Skeletal muscle tissue (tissue), 4 donors: ENCODE measurements around the gene PIK3R1. TPM values are rescaled to one million over a fixed set of nuclear protein-coding genes. Genes with fewer than 3 reads are reported as not detected.

Source experiments
- H3K27ac ChIP-seq: one replicate; pipeline ENCODE4 v1.7.0; 2013; ENCODE audit warnings: mild to moderate bottlenecking, low read depth, low read length, inconsistent platforms
- H3K27me3 ChIP-seq, 3 donors: one replicate each; pipeline ENCODE4 v1.7.0; 2013; ENCODE audit warnings: low read length in 3 of 3; ENCODE audit not compliant: control insufficient read depth in 3 of 3, insufficient read depth in 3 of 3
- H3K36me3 ChIP-seq, 3 donors: one replicate each; pipeline ENCODE4 v1.7.0; 2013; ENCODE audit warnings: low read length in 3 of 3; ENCODE audit not compliant: control insufficient read depth in 3 of 3, insufficient read depth in 3 of 3
- H3K4me1 ChIP-seq, 3 donors: one replicate each; pipeline ENCODE4 v1.7.0; 2013; ENCODE audit warnings: low read length in 3 of 3, mild to moderate bottlenecking in 3 of 3; ENCODE audit not compliant: control insufficient read depth in 3 of 3, insufficient read depth in 3 of 3
- H3K4me3 ChIP-seq, 3 donors: one replicate each; pipeline ENCODE4 v1.7.0; 2013; ENCODE audit warnings: low read length in 3 of 3
- H3K9ac ChIP-seq, 3 donors: one replicate each; pipeline ENCODE4 v1.7.0; 2013; ENCODE audit warnings: low read length in 3 of 3, mild to moderate bottlenecking in 3 of 3, moderate library complexity in 2 of 3, low read depth in 1 of 3
- H3K9me3 ChIP-seq, 3 donors: one replicate each; pipeline ENCODE4 v1.7.0; 2013; ENCODE audit warnings: low read length in 3 of 3; ENCODE audit not compliant: control insufficient read depth in 3 of 3
- total RNA-seq: library from RNA; depleted of rRNA; stranded (reverse); fragments of >200 nt; gene quantifications from one replicate; pipeline ENCODE4 v1.2.3, GENCODE V29; 2014
- donor health status: Osteomylitis.

The PIK3R1 gene
- total RNA-seq, 1 donor from 2014 or later, result 33.4 TPM

GRCh38 chr5:68253624-68254585, 38.3 kb downstream of the PIK3R1 start:
- Histone ChIP-seq H3K27me3 (no peaks in the 10 kb centered on the region), H3K4me1 (peaks cover 35 to 54% (median 48%) of the 10 kb centered on the region in 3 donors), H3K27ac (no peak overlapping the region), H3K4me3 (peak overlapping the region in 1 of 3 donors; percentile 16), H3K9me3 (no peaks in the 10 kb centered on the region), H3K9ac (no peak overlapping the region), H3K36me3 (no peaks in the 10 kb centered on the region)

- Histone ChIP-seq H3K27ac (peak overlapping the region; percentile 6), H3K4me3 (no peak overlapping the region), H3K27me3 (no peaks in the 10 kb centered on the region)
Observed at GRCh38 chr5:68254810-68255209, 39.3 kb downstream of the PIK3R1 start.

GRCh38 chr5:68255305-68256120, 40.0 kb downstream of the PIK3R1 start:
- Histone ChIP-seq H3K36me3 (no peaks in the 10 kb centered on the region), H3K9me3 (no peaks in the 10 kb centered on the region), H3K4me3 (no peak overlapping the region), H3K9ac (no peak overlapping the region), H3K27me3 (no peaks in the 10 kb centered on the region), H3K27ac (peak overlapping the region; percentile 6), H3K4me1 (peaks cover 27 to 44% (median 39%) of the 10 kb centered on the region in 3 donors)

More at GRCh38 chr5:68254810-68255209, 39.3 kb downstream of the PIK3R1 start:
- Histone ChIP-seq H3K9ac (no peak overlapping the region), H3K9me3 (no peaks in the 10 kb centered on the region), H3K4me1 (peaks cover 34 to 51% (median 46%) of the 10 kb centered on the region in 3 donors), H3K36me3 (no peaks in the 10 kb centered on the region)

GRCh38 chr5:68257210-68257609, 41.7 kb downstream of the PIK3R1 start:
- Histone ChIP-seq H3K4me1 (peaks cover 18 to 35% (median 33%) of the 10 kb centered on the region in 3 donors), H3K4me3 (no peak overlapping the region), H3K36me3 (no peaks in the 10 kb centered on the region), H3K27me3 (no peaks in the 10 kb centered on the region), H3K9me3 (no peaks in the 10 kb centered on the region), H3K27ac (no peak overlapping the region), H3K9ac (peak overlapping the region in 1 of 3 donors; percentile 8)

- no peaks in the 10 kb centered on the region for H3K9me3 ChIP-seq
- H3K36me3 ChIP-seq, result no peaks in the 10 kb centered on the region
- no peak overlapping the region for H3K4me3 ChIP-seq
- H3K9ac ChIP-seq, result no peak overlapping the region
- peaks cover 14 to 29% (median 25%) of the 10 kb centered on the region in 3 donors for H3K4me1 ChIP-seq
- no peak overlapping the region for H3K27ac ChIP-seq
- no peaks in the 10 kb centered on the region for H3K27me3 ChIP-seq
Observed at GRCh38 chr5:68258531-68258930, 43.0 kb downstream of the PIK3R1 start.

GRCh38 chr5:68259700-68260099, 44.1 kb downstream of the PIK3R1 start:
- no peak overlapping the region for H3K4me3 ChIP-seq
- no peaks in the 10 kb centered on the region for H3K36me3 ChIP-seq
- no peak overlapping the region for H3K9ac ChIP-seq
- H3K27me3 ChIP-seq, result no peaks in the 10 kb centered on the region
- no peak overlapping the region for H3K27ac ChIP-seq
- peaks cover 14 to 34% (median 33%) of the 10 kb centered on the region in 3 donors for H3K4me1 ChIP-seq
- H3K9me3 ChIP-seq, result no peaks in the 10 kb centered on the region

- no peak overlapping the region for H3K4me3 ChIP-seq
- H3K9ac ChIP-seq, result no peak overlapping the region
- no peak overlapping the region for H3K27ac ChIP-seq
- no peaks in the 10 kb centered on the region for H3K36me3 ChIP-seq
- no peaks in the 10 kb centered on the region for H3K9me3 ChIP-seq
- H3K27me3 ChIP-seq, result no peaks in the 10 kb centered on the region
- H3K4me1 ChIP-seq, result peaks cover 17 to 41% (median 36%) of the 10 kb centered on the region in 3 donors
Observed at GRCh38 chr5:68260467-68260866, 44.9 kb downstream of the PIK3R1 start.

GRCh38 chr5:68261169-68261568, 45.6 kb downstream of the PIK3R1 start:
- no peaks in the 10 kb centered on the region for H3K27me3 ChIP-seq
- H3K9me3 ChIP-seq, result no peaks in the 10 kb centered on the region
- H3K4me3 ChIP-seq, result no peak overlapping the region
- no peak overlapping the region for H3K9ac ChIP-seq
- H3K36me3 ChIP-seq, result no peaks in the 10 kb centered on the region
- peak overlapping the region; percentile 10 for H3K27ac ChIP-seq
- H3K4me1 ChIP-seq, result peaks cover 22 to 48% (median 38%) of the 10 kb centered on the region in 3 donors

- Histone ChIP-seq H3K36me3 (no peaks in the 10 kb centered on the region), H3K9ac (no peak overlapping the region), H3K9me3 (no peaks in the 10 kb centered on the region), H3K27me3 (no peaks in the 10 kb centered on the region), H3K4me1 (peaks cover 22 to 52% (median 42%) of the 10 kb centered on the region in 3 donors), H3K4me3 (no peak overlapping the region), H3K27ac (peak overlapping the region; percentile 10)
Observed at GRCh38 chr5:68261569-68262065, 46.1 kb downstream of the PIK3R1 start.
